Panc1 (cell line): ENCODE measurements around the gene BRD4. TPM values are rescaled to one million over a fixed set of nuclear protein-coding genes. Genes with fewer than 3 reads are reported as not detected.

Source experiments
- ATAC-seq: fragments of 200-7000 bp; cut with Tn5 transposase; 2 replicates; pipeline ENCODE4 v1.9.1; 2020; ENCODE audit warnings: mild to moderate bottlenecking, moderate library complexity
- BruUV-seq: library from RNA; stranded (reverse); fragments of 400-500 nt; replicated peaks from 2 replicates; lab custom pipeline; 2021; lab: Mats Ljungman, UMichigan
- CTCF ChIA-PET: fragments of 300-600 bp; sonication (Branson Sonifier 250); formaldehyde crosslinking; loops from one replicate; lab custom pipeline; 2022; ENCODE audit warnings: antibody characterized with exemption; lab: Charles Lee
- POLR2A ChIA-PET: fragments of 300-600 bp; sonication (Branson Sonifier 250); formaldehyde crosslinking; loops from one replicate; lab custom pipeline; 2022; ENCODE audit warnings: antibody characterized with exemption; lab: Charles Lee
- DNase-seq: peaks from one replicate; pipeline ENCODE4 v3.0.0-alpha.2; 2010; ENCODE audit warnings: low read depth, low spot score
- H3K27ac ChIP-seq: 2 replicates; pipeline ENCODE4 v1.5.1; 2011; ENCODE audit warnings: mild to moderate bottlenecking, low read length, inconsistent platforms
- H3K27me3 ChIP-seq: fragments of 200-500 bp; sonication (Bioruptor generic); 2 replicates; pipeline ENCODE4 v1.6.0; 2014; ENCODE audit warnings: low read length, inconsistent platforms; ENCODE audit not compliant: control insufficient read depth, insufficient read depth
- H3K36me3 ChIP-seq: fragments of 200-500 bp; sonication (Bioruptor generic); 2 replicates; pipeline ENCODE4 v1.5.1; 2014; ENCODE audit warnings: inconsistent platforms, mild to moderate bottlenecking, low read length, moderate library complexity; ENCODE audit not compliant: control insufficient read depth, insufficient read depth
- H3K4me1 ChIP-seq: 2 replicates; pipeline ENCODE4 v1.5.1; 2011; ENCODE audit warnings: inconsistent platforms, mild to moderate bottlenecking, low read length, moderate library complexity; ENCODE audit not compliant: control insufficient read depth, insufficient read depth
- H3K4me3 ChIP-seq, 2 experiments: 2 replicates each; pipeline ENCODE4 v1.5.1; 2011 to 2012; ENCODE audit warnings: low read depth in 2 of 2, low read length in 2 of 2, mild to moderate bottlenecking in 2 of 2, inconsistent platforms in 1 of 2, moderate library complexity in 1 of 2
- H3K9me3 ChIP-seq: fragments of 200-500 bp; sonication (Bioruptor generic); 2 replicates; pipeline ENCODE4 v1.5.1; 2014; ENCODE audit warnings: low read depth, mild to moderate bottlenecking, inconsistent platforms, low read length, moderate library complexity; ENCODE audit not compliant: control insufficient read depth, insufficient read depth
- CTCF ChIP-seq: fragments of 450-650 bp; IDR thresholded peaks from 2 replicates; pipeline ENCODE4 v1.5.1; 2017; ENCODE audit warnings: mild to moderate bottlenecking
- POLR2AphosphoS5 ChIP-seq: IDR thresholded peaks from 2 replicates; pipeline ENCODE4 v1.6.1; 2012; ENCODE audit warnings: mild to moderate bottlenecking, low read depth, low read length, moderate library complexity
- REST ChIP-seq, 2 experiments: IDR thresholded peaks; 2 replicates each; pipeline ENCODE4 v1.6.1; 2011 to 2012; ENCODE audit warnings: low read depth in 2 of 2, control low read depth in 1 of 2, low read length in 1 of 2, mild to moderate bottlenecking in 1 of 2, moderate library complexity in 1 of 2; ENCODE audit not compliant: insufficient read depth in 1 of 2
- SIN3A ChIP-seq: IDR thresholded peaks from 2 replicates; pipeline ENCODE4 v1.6.1; 2012; ENCODE audit warnings: low read depth, mild to moderate bottlenecking, low read length, moderate library complexity, borderline replicate concordance; ENCODE audit not compliant: insufficient read depth
- TCF7L2 ChIP-seq: IDR thresholded peaks from 2 replicates; pipeline ENCODE4 v1.6.1; 2011; ENCODE audit warnings: mild to moderate bottlenecking, low read depth, low read length, inconsistent platforms
- in situ Hi-C: cut with HindIII; loops from 2 replicates; pipeline ENCODE4 v1.10.0; 2016; ENCODE audit warnings: low sequenced_read_pairs, low pct_unique_long_range_greater_than_20kb
- intact Hi-C: fragments of 100-400 bp; cut with micrococcal nuclease; formaldehyde crosslinking; loops from one replicate; pipeline ENCODE4 v1.10.0; 2022; ENCODE audit not compliant: unreplicated experiment
- total RNA-seq: library from RNA; stranded (reverse); gene quantifications from one replicate; pipeline ENCODE4 v1.2.1, GENCODE V29; 2021; ENCODE audit not compliant: unreplicated experiment

BRD4 gene
- total RNA-seq, 1 experiment from 2014 or later = 102 TPM

DNA sequence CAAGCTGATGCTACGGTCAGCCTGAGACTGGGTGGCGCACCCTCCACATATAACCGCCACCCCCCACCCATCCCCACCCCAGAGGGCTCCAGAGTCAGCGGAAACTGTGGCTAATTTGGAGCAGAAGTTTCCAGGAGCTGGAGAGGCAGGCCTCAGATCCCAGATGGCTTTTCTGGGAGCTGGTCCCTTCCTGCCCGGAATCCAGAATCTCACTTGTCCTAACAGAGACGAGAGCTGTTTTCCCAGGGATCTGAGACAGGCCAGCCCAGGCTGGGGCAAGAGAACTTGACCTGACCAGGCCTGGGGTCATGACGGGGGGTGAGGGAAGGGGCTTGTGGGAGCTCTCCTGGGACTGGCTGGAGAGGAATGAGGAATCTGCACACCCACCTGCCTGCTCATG lies 106.6 kb downstream of the BRD4 start:
- H3K27me3 ChIP-seq = no peaks in the 10 kb centered on the region
- no peaks in the 10 kb centered on the region for H3K36me3 ChIP-seq
- TF ChIP-seq POLR2AphosphoS5 = no peak
- TF ChIP-seq SIN3A = no peak
- TF ChIP-seq CTCF = no peak
- TF ChIP-seq REST (IDR thresholded peaks at IDR 0.05; ENCODE audit: insufficient read depth in 1 of 2, low read depth in 2 of 2, low read length in 1 of 2) = no peak
- no peak for TF ChIP-seq TCF7L2
- ATAC-seq = no peak
- no peak for DNase-seq
- POLR2A ChIA-PET = no interaction called here
- no peak overlapping the region for H3K4me3 ChIP-seq
- peaks cover 6% of the 10 kb centered on the region for H3K4me1 ChIP-seq
- no peak overlapping the region for H3K27ac ChIP-seq
- in situ Hi-C loops = no loop called here
- BruUV-seq = no TSS peak
- intact Hi-C loops = no loop called here
- CTCF ChIA-PET = interaction anchor here (0.6 to 0.8 kb wide), 3 partner anchors 98 to 134 kb away, joined by 3 to 5 read pairs (median 5); no protein-coding TSS in a partner anchor
- no peaks in the 10 kb centered on the region for H3K9me3 ChIP-seq

DNA sequence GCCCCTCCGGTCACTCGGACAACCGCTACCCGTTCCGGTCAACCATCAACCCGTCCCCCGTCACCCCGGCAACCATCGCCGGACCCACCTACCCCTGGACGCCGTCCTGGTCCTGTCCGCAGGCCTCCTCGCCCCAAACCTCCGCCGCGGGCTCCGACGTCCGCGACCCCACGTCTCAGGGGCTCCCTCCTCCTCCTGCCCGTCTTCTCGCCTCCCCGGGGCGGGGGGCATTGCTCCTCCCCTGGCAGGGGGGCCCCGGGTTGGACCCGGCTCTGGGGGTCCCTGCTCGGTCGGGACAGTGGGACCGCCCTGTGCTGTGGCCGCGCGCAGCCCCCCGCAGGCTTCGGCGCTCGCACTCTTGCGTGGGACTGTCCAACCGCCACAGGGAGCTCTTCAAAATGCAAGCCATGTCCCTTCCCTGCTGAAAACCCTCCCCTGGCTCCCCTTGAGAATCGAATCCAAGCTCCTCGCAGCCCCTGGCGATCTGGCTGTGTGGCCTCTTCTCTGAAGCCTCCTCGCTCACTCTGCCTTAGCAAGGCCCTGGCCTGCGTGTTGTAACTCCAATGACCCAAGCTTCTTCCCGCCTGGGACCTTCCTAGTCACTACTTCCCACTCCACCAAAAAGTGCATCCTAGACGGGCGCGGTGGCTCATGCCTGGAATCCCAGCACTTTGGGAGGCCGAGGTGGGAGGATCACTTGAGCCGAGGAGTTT lies 108.5 kb downstream of the BRD4 start:
- Histone ChIP-seq H3K27ac (peak overlapping the region; percentile 54), H3K4me3 (peak overlapping the region; percentile 54 to 56), H3K9me3 (no peaks in the 10 kb centered on the region), H3K27me3 (no peaks in the 10 kb centered on the region), H3K4me1 (peaks cover 6% of the 10 kb centered on the region), H3K36me3 (no peaks in the 10 kb centered on the region)
- DNase-seq (no peak), ATAC-seq (peak; percentile 6; the same call in 1 of the 2 replicates)
- intact Hi-C loops = no loop called here
- ChIA-PET CTCF (no interaction called here), POLR2A (no interaction called here)
- TF ChIP-seq POLR2AphosphoS5 (no peak), SIN3A (0 out of 2 replicates have a peak, but pooled peaks have one; percentile 21)
- in situ Hi-C loops = no loop called here
- no TSS peak for BruUV-seq
